ENCODE results near the gene DSTN. TPM values are rescaled to one million over a fixed set of nuclear protein-coding genes. Genes with fewer than 3 reads are reported as not detected.

DSTN gene
- total and polyA plus RNA-seq, 2 of the 4 experiments (the other 2 are of a cell fraction), result 221 to 269 TPM

- TF ChIP-seq MAFK (IDR thresholded peaks at IDR 0.05; ENCODE audit: low read depth, low read length) (no peak), RAD21 (IDR thresholded peaks at IDR 0.05; ENCODE audit: low read length) (no peak)
These were observed 72.8 kb downstream of the DSTN start (continued) for GRCh38 chr20:17642404-17643269.

GRCh38 chr20:17643531-17644188 is 73.8 kb downstream of the DSTN start:
- Histone ChIP-seq H3K4ac (ENCODE audit: low read depth, low read length) (no peak overlapping the region), H3K27me3 (ENCODE audit: control insufficient read depth, insufficient read depth, low read length) (no peaks in the 10 kb centered on the region), H3K4me2 (ENCODE audit: low read depth, low read length) (no peak overlapping the region), H4K5ac (ENCODE audit: low read depth, low read length) (no peak overlapping the region), H3K18ac (ENCODE audit: low read depth, low read length) (no peak overlapping the region), H3K27ac (ENCODE audit: insufficient read depth, low read length) (no peak overlapping the region), H3K56ac (ENCODE audit: extremely low read depth, insufficient read depth, low read length) (no peak overlapping the region), H4K8ac (ENCODE audit: low read depth in 2 of 2, low read length in 2 of 2) (no peak overlapping the region), H3K9me1 (ENCODE audit: insufficient read depth, low read length) (peaks cover 10% of the 10 kb centered on the region), H4K20me1 (ENCODE audit: insufficient read depth, low read length) (peaks cover 100% of the 10 kb centered on the region), H2AFZ (replicated peaks; ENCODE audit: low read length, poor library complexity) (no peak overlapping the region), H2BK120ac (ENCODE audit: low read depth, low read length) (no peak overlapping the region), H3K9ac (ENCODE audit: low read depth, low read length) (no peak overlapping the region), H3K4me3 (ENCODE audit: insufficient read depth, low read depth, low read length) (no peak overlapping the region), H3K9me3 (ENCODE audit: control insufficient read depth, insufficient read depth, low read length) (no peaks in the 10 kb centered on the region), H3K79me1 (ENCODE audit: low read depth in 1 of 2, low read length in 2 of 2) (peaks cover 24 to 97% of the 10 kb centered on the region in 2 experiments), H3K14ac (replicated peaks; ENCODE audit: low read depth, low read length) (no peak overlapping the region), H2BK15ac (ENCODE audit: low read depth, low read length) (no peak overlapping the region), H2AK9ac (replicated peaks; ENCODE audit: low read depth, low read length, poor library complexity) (no peak overlapping the region), H2BK20ac (ENCODE audit: low read depth, low read length) (no peak overlapping the region), H3K4me1 (ENCODE audit: control insufficient read depth, insufficient read depth, low read length) (peaks cover 24% of the 10 kb centered on the region; the same call in 1 of the 2 replicates), H4K91ac (ENCODE audit: insufficient read depth, low read depth, low read length) (no peak overlapping the region), H2AK5ac (ENCODE audit: low read depth, low read length) (no peak overlapping the region), H2BK5ac (ENCODE audit: low read depth, low read length, poor library complexity, severe bottlenecking) (no peak overlapping the region), H3K36me3 (ENCODE audit: control insufficient read depth, insufficient read depth, low read length) (peaks cover 58% of the 10 kb centered on the region), H3K23ac (ENCODE audit: low read depth, low read length) (0 out of 2 replicates have a peak overlapping the region, but pooled peaks have one; percentile 45)
- in situ Hi-C loops (cut with MboI; ENCODE audit: low sequenced_read_pairs), result loop anchor here (25.0 kb wide), 1 partner anchor 494 kb away; the partner anchor contains the start of genes KAT14 and PET117
- CTCF ChIA-PET, result no interaction called here
- BruUV-seq (replicated peaks), result no TSS peak
- POLR2A ChIA-PET (ENCODE audit: unreplicated experiment), result no interaction called here
- TF ChIP-seq POLR2A (IDR thresholded peaks at IDR 0.05; ENCODE audit: low read depth, low read length), result no peak
- TF ChIP-seq NFE2L2 (IDR thresholded peaks at IDR 0.05; ENCODE audit: low read depth, low read length), result no peak
- TF ChIP-seq CTCF (conservative IDR thresholded peaks at IDR 0.05; ENCODE audit: low read depth, low read length), result no peak
- no peak for TF ChIP-seq SMC3 (IDR thresholded peaks at IDR 0.05; ENCODE audit: low read depth, low read length)
- no peak for TF ChIP-seq USF2 (IDR thresholded peaks at IDR 0.05; ENCODE audit: low read depth, low read length)
- no peak for TF ChIP-seq MAZ (IDR thresholded peaks at IDR 0.05; ENCODE audit: borderline replicate concordance, low read depth, low read length)
- intact Hi-C loops (cut with micrococcal nuclease), result no loop called here
- 80% methylated on average over 1 of the region's 10 CpGs; no CpG with 5 or more reads in 1 of the 2 experiments for WGBS, 2 experiments (ENCODE audit: extremely low coverage in 2 of 2, insufficient read length in 1 of 2)
- no peak for ATAC-seq (ENCODE audit: low read depth)
- no peak for DNase-seq
- dilution Hi-C loops (cut with HindIII; ENCODE audit: low sequenced_read_pairs, unreplicated experiment), result no loop called here
